ENCODE measurements around the gene CCDC85C.
A peak's percentile ranks its signal among the peaks of the same experiment; 100 is the strongest.
"Not testable (repeated sequence)": the region's sequence is repeated elsewhere in the genome, so short reads cannot be mapped to it uniquely, and the experiment has no call there.

Gene CCDC85C

DNA sequence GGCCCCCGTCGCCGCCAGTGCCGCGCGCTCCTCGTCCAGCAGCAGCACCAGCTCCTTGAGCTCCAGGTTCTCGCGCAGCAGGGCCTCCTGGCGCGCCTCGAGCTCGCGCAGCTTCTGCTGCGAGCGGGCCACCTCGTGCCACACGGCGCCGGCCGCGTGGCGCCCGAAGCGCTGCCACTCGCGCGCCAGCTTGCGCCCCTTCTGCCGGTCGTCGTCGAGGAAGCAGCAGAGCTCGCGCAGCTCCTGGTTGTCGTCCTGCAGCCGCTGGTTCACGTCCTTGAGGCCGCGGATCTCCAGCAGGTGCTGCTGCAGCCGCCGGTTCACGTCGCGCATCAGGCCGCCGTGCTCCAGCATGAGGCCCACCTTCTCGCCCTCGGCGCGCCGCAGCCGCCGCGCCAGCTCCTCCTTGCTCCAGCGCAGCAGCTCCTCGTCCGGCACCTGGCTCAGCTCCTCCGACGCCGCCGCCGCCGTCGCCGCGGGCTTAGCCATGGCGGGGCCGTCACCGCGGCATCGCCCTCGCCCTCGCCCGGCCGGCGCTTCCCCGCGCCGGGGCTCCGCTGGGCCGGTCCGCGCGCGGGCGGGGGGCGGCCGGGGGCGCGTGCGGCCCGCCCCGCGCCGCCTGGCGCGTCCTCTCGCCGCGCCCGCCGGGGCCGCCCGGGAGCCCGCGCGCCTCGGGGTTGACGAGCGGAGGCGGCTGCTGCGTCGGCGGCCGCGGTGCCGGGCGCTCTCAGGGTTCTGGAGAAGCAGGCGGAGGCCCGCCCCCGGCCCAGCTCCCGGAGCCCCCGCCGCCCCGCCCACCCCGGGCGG, at the start of gene CCDC85C:
Gene CCDC85C (minus strand): TSS at position 737 of the 807 bp plus-strand sequence. CDS start 248 bp downstream, at position 489.
- H3K27ac ChIP-seq: peak within 1 kb of the TSS; percentile 59 to 92 (median 81)
- peak within 1 kb of the TSS; percentile 53 to 90 (median 76) for H3K4me3 ChIP-seq

GRCh38 chr14:99651953-99652746, 48.1 kb upstream of the CCDC85C start:
- Histone ChIP-seq H3K4me3 (no peak overlapping the region), H3K27ac (no peak overlapping the region)

DNA sequence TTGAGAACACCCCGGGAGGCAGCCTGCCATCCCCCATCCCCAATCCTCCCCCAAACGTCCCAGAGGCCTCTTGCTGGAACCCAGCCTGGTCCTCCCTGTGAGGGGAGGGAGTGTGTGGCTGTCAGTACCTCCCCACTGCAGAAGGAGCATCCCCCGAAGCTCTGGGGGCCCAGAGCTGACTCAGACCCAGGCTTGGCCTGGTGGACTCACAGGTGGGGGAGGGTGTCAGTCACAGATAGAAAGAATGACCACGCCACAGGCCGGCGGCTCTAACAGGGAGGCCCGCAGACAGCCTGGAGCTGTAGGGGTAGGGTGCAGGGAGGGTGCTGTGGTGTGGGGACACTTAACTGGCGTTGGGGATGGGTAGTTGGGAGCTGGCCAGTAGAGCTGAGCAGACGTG, 46.2 kb upstream of the CCDC85C start:
- H3K27ac ChIP-seq: no peak overlapping the region

DNA sequence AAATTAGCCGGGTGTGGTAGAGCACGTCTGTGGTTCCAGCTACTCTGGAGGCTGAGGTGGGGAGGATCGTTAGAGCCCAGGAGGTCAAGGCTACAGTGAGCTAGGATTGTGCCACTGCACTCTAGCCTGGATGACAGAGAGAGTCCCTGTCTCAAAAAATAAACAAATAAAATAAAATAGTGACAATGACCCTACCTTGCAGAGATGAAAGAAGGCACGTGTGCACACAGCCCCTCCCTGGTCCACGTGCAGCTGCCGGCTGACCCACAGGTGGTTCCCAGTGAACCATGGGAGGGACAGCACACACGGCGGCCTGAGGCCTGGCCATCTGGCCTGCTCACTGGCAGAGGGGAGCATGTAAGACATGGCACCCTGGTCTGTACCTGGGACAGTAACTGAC, 45.6 kb upstream of the CCDC85C start:
- Histone ChIP-seq H3K27ac (no peak overlapping the region), H3K4me3 (no peak overlapping the region)

More for the DNA sequence above, 46.2 kb upstream of the CCDC85C start:
- H3K4me3 ChIP-seq: no peak overlapping the region

GRCh38 chr14:99649219-99649618, 45.2 kb upstream of the CCDC85C start:
- H3K27ac ChIP-seq: no peak overlapping the region
- no peak overlapping the region for H3K4me3 ChIP-seq

- no peak overlapping the region for H3K4me3 ChIP-seq
- no peak overlapping the region for H3K27ac ChIP-seq
These were observed 44.2 kb upstream of the CCDC85C start for GRCh38 chr14:99648027-99648784.

DNA sequence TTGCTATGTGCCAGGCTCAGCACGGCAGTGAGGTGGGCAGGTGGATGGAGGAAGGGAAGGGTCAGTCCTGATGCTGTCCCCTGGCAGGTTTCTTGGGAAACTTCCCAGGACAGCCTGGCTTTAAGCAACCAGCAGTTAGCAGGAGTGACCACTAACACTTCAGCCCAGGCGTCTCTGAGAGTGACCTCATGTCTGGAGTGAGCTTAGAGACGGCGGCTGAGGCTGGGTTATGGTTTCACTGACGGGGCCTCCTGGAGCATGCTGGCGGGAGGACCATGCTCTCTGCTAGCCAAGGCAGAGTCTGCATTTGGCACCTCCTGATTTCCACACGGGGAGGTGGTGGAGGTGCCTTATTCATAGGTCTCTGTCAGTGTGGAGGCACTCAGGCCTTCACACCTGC, 43.4 kb upstream of the CCDC85C start:
- Histone ChIP-seq H3K27ac (no peak overlapping the region), H3K4me3 (no peak overlapping the region)

- H3K4me3 ChIP-seq: peak overlapping the region; percentile 23 to 44 (median 33)
- H3K27ac ChIP-seq: peak overlapping the region in 5 of 21 experiments; percentile 2 to 53 (median 31)
These were observed 41.8 kb upstream of the CCDC85C start for GRCh38 chr14:99645545-99646505.

DNA sequence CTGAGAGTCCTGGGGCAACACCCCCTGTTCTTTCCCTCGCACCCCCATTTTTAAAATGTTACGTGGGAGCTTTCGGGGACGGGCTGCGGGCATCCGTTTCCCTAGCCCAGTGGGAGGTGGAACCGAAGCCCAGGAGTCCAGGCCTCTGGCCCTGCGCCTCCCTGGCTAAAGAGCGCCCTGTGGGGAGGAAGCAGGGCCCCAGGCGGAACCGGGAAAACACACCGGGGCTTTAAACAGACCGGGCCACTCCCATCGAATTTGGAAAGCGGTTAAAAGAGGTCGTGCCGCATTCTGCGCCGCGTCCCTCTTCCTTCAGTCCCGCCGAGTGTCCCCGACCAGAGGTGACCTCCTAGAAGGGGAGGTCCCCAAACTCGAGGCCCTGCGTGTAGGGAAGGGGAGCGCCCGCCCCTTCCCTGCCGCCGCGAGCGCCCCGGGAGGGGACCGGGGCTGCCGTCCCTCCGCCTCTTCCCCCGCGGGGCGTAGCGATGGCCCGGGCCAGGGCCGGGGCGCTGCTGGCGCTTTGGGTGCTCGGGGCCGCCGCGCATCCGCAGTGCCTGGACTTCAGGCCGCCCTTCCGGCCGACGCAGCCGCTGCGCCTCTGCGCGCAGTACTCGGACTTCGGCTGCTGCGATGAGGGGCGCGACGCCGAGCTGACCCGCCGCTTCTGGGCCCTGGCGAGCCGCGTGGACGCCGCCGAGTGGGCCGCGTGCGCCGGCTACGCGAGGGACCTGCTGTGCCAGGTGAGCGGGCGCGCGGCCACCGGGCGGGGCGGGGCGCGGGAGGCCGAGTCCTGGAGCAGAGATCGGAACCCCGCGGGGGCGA, 40.9 kb upstream of the CCDC85C start, which contains the start of gene HHIPL1:
Gene HHIPL1 (plus strand): TSS at position 407 of the 822 bp plus-strand sequence. CDS start 79 bp downstream, at position 486.
- Histone ChIP-seq H3K4me3 (peak within 1 kb of the TSS; percentile 23 to 44 (median 33)), H3K27ac (peak within 1 kb of the TSS in 6 of 21 experiments; percentile 2 to 53 (median 28))

GRCh38 chr14:99644035-99644587, 40.1 kb upstream of the CCDC85C start:
- Histone ChIP-seq H3K4me3 (no peak overlapping the region), H3K27ac (peak overlapping the region in 1 of 21 experiments; percentile 21)

DNA sequence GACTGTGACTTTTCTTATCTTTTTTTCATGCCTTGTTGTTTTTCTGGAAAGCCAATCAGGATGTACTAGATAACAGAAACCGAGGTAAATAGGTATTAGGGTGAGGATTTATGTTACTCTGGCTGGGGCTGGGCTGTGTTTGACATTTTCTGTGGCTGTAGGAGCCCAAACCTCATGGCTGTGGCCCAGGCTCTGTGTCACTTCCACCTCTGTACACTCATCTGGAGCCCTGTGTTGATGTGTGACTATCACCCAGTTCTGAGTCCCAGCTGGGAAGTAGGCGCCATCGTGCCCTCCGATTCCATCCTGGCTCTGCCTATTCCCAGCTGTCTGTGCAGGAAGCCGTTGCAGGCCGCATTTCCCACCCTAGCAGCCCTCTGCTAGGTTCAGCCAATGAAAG, 39.3 kb upstream of the CCDC85C start:
- Histone ChIP-seq H3K27ac (no peak overlapping the region), H3K4me3 (no peak overlapping the region)

DNA sequence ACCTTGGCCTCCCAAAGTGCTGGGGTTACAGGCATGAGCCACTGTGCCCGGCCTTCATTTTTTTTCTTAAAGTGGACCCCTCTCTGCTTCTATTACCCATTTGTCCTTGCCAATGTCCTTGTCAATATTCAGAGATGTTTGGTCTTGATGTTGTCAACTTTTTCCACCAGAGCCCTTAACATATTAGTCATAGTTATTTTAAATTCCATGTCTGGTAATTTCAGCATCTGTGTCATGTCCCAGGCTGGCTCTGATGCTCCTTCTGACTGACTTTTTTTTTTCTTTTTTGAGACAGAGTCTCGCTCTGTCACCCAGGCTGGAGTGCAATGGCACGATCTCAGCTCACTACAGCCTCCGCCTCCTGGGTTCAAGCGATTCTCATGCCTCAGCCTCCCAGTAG, 38.8 kb upstream of the CCDC85C start:
- H3K4me3 ChIP-seq, H3K27ac ChIP-seq: not testable (repeated sequence)

- Histone ChIP-seq H3K27ac (no peak overlapping the region), H3K4me3 (no peak overlapping the region)
These were observed 33.6 kb upstream of the CCDC85C start for GRCh38 chr14:99637624-99638023.

DNA sequence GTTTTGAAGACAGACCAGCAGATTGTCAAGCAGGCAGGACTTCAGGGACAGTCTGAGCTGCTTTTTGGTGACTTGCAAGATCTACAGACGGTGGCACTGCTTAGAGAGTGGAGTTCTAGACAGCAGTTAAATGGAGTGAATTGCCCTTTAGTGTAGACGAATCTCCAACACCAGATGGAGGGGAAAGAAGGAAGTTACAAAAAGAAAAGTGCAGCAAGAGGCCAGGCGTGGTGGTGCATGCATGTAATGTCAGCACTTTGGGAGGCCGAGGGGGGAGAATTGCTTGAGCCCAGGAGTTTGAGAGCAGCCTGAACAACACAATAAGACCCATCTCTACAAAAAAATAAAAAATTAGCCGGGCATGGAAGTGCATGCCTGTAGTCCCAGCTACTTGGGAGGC, 32.5 kb upstream of the CCDC85C start:
- no peak overlapping the region for H3K4me3 ChIP-seq
- H3K27ac ChIP-seq: no peak overlapping the region

DNA sequence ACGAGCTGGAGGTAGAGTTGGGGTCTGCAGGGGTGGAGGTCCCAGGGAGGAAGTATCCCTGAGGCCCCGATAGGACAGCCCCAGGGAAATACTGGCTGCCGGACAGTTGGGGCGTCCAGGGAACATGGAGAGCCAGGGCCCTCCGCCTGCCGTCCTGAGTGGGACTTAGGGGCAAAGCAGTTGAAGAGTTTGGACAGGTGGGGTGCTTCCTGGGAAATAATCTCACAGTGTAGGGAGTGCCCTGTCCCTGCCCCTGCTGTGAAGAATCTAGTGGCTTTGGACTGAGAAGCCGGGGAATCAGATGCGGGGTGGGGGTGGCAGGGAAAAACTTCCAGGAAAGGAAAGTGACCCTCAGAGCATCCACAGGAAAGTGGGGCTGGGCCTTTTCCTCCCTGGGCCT, 31.1 kb upstream of the CCDC85C start:
- Histone ChIP-seq H3K4me3 (no peak overlapping the region), H3K27ac (no peak overlapping the region)

DNA sequence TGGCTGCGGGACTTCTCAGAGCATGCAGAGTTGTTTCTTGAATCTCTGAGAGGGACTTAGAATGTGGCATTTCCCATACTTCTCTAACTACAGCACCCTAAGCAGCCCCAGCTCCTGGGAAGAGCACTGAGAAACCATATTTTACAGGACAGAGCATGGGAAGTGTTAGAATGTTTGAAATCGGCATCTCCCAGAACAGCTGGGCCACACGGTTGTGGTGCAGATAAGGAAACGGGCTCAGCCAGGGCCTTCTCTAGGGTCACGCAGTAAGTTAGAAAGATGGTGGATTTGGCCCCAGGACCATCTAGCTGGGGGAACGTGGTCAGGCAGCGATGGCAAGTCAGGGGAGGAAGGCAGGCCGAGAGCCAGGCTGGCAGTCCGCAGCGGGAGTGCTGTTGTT, 30.4 kb upstream of the CCDC85C start:
- Histone ChIP-seq H3K4me3 (no peak overlapping the region), H3K27ac (no peak overlapping the region)

GRCh38 chr14:99633918-99634317, 29.9 kb upstream of the CCDC85C start:
- no peak overlapping the region for H3K4me3 ChIP-seq
- no peak overlapping the region for H3K27ac ChIP-seq

- Histone ChIP-seq H3K27ac (no peak overlapping the region), H3K4me3 (no peak overlapping the region)
These were observed 29.1 kb upstream of the CCDC85C start for GRCh38 chr14:99633141-99633540.
